GM21423 (cell line): Measurements from ENCODE around the gene RIMS3.

ENCODE experiments used
- ATAC-seq: cut with Tn5 transposase; IDR thresholded peaks from one replicate; pipeline ENCODE4 v1.9.1; 2021; ENCODE audit warnings: mild to moderate bottlenecking, moderate library complexity; ENCODE audit not compliant: unreplicated experiment

Gene RIMS3

GRCh38 chr1:40653851-40654537 is 11.5 kb downstream of the RIMS3 start:
- ATAC-seq = no peak

GRCh38 chr1:40652979-40653378 is 12.5 kb downstream of the RIMS3 start:
- no peak for ATAC-seq

DNA sequence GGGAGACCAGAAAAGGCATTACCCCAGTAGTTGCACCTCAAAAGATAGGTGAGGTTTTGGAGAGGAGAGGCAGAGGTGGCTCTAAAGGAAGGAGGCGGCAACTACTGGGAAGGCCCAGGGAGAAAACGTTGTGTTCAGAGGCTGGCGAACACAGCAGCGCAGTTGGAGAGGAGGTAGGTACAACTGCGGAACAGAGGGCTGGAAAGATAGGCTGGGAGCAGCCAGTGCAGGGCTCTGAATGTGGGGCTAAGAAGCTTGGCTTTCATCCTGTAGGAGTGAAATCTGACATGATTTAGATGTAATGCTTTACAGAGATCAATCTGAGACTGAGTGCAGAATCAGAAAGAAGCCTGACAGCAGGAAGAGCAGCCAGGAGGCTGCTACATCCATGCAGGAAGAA is 13.0 kb downstream of the RIMS3 start:
- ATAC-seq = no peak

DNA sequence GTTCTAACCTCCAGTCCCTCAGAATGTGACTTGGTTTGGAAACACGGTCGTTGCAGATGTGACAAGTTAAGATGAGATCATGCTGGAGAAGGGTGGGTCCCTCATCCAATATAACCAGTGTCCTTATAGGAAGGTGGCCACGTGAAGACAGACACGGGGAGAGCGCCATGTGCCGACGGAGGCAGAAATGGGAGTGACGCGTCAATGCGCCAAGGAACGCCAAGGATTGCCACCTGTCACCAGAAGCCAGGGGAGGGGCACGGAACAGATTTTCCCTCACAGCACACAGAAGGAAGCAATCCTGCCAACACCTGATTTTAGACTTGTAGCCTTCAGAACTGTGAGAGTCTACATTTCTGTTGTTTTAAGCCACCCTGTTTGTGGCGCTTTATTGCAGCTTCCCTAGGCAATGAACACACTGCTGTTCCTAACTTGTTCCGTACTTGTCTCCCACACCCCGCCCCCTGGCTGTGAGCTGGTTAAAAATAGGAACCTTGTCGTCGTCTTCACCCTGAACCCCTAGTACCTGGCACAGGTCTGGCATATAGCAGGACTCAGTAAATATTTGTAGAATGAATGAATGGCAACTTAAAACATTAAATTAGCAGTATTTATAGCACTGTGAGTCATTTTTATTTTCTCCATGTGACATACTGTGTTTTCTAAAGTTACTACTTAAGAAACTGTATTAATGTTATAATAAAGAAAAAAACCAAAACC is 14.2 kb downstream of the RIMS3 start:
- no peak for ATAC-seq

DNA sequence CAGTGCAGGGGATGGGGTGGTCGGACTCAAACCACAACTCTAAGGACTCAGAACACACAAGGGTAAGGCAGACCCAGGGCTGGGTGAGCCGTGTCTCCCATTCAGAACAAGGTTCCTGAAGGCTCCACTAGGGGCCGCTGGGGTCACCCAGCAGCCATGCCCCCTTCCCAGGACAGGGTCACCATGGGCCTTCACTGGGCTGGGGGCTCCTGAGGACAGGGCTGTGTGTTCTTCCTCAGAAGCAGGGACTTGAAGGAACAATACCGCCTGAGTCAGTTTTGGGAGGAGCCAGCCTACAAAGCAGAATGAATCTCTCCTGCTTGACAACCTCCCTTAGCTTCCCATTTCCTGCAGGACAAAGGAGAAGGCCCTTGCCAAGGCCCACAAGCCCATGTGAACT is 15.4 kb downstream of the RIMS3 start:
- ATAC-seq = no peak

GRCh38 chr1:40649592-40649930 is 15.9 kb downstream of the RIMS3 start:
- no peak for ATAC-seq

DNA sequence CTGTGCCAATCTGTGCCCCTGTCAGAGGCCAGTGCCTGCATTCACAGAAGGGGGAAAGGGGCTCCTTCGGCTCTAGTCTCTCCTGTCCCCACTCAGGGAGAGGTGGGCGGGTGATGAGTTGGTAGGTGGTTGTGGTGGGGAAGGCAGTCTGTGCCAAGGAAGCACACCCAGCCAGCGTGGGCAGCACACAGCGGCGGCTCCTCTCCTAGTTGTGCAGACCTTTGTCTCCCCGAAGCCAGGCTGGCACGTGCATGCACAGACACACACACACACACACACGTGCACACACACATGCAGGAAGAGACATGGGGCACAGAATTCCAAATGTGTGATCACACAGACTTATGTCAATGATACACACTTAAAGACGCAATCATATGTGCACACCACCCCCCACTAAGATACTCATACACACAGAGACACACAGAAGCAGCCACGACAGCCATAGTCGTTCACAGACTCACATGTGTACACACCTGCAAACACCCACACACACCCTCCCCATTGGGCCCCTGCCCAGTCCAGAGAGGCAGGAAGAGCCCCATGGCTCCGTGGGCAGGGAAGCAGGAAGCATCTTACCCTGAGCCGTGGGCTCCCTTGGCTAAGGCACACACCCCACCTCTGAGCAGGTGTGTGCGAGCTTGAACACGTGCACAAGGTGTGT is 16.4 kb downstream of the RIMS3 start:
- no peak for ATAC-seq

GRCh38 chr1:40648200-40648599 is 17.3 kb downstream of the RIMS3 start:
- ATAC-seq = no peak

DNA sequence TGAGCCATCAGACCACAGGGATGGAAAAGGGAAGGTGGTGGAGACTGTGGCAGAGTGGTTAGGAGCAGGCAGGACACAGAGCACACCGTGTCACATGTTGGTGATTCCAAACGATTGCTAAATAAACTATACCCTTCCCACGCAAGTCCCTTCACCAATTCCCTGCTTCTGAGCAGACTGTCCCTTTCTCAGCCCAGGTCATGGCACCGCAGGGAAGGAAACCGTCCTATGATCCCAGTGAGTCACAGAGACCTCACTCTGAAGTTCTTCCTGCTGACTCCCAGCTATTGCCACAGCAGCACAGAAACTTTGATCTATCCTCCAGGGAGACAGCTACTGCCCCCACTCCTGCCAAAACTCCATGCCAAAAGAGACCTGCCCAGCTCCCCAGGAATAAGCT is 19.2 kb downstream of the RIMS3 start:
- no peak for ATAC-seq

DNA sequence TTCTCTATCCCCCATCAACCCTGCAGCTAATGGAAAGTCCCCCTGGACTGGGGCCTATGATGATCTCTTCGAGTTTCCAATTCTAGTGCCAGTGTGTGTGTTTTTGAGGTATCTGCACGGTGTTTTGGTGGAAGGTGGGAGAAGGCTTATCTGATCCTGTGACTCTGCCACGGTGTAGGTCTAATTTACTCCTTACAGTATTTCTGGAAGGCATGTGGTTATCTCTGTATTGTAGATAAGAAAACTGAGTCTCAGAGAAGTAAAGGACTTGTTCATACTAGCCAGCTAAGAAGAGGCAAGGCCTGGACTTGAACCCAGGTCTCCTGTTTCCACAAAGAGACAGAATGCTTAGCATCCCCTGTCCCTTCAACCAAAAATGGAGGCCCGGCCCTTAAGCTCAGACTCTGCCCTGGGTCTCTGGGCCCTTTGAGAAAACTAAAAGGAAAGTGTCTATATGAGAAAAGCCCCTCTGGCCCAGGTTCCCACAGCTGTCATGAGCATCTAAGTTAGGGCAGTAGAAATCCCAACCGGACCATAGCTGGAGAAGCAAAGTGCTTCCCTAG is 20.3 kb downstream of the RIMS3 start:
- ATAC-seq = no peak

- no peak for ATAC-seq
Observed at GRCh38 chr1:40641601-40642242, 23.8 kb downstream of the RIMS3 start.

GRCh38 chr1:40640314-40641076 is 25.0 kb downstream of the RIMS3 start:
- ATAC-seq = no peak

GRCh38 chr1:40638097-40639036 is 27.1 kb downstream of the RIMS3 start:
- no peak for ATAC-seq

DNA sequence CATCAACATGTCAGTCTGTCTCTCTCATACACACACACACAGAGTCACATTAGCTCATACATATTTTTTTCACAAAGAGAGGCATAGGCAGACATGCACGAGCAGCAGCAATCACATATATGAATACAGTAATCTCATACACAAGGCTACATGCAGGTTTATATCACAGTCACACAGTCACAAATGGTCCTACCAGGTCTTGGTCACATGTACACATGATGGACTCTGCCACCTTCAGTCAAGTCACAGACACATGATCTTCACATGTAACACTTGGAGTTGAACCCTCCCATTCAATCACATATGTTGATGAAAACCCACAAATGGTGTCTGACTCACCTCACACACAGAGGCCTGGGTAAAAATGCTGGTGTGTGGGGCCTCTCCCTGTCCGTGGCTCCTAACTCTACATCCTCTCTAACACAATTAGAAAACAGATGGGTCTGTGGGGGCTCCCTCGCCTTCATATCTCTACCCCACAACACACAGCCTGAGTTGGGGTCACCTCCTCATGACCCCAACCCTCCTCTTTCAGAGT is 27.9 kb downstream of the RIMS3 start:
- no peak for ATAC-seq

GRCh38 chr1:40636777-40637176 is 28.7 kb downstream of the RIMS3 start:
- no peak for ATAC-seq

DNA sequence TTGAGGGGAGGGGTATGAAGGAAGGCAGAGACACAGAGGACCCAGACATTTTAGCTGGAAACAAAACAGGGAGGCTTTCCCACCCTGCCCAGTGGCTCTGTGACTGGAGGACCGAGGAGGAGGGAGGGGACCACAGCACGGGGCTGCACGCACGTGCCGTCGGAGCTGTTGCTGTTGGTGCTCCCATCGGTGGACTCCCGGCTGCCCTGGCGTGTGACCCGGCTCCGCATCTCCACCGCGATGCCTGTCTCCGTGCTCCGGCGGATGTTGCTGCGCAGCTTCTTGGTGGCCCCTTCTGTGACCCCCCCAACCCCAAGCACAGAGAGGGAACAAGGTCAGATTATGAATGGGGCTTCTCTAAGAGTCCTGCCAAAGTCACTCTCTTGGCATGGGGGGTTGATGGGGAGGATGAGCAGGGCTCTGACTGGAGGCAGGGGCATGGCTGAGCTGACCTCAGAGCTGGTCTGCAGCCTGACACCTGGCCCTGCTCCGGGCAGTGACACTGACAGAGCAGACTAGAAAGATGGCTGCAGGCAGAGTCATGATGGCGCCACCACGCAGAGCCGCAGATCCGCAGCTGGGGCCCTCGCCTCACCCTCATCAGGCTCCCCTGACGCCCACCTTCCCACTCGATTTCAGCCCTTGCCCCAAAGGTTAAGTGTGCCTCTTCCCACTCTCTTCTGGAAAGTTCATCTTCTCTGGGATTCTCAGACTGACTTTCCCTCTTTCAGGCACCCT is 29.6 kb downstream of the RIMS3 start:
- no peak for ATAC-seq

DNA sequence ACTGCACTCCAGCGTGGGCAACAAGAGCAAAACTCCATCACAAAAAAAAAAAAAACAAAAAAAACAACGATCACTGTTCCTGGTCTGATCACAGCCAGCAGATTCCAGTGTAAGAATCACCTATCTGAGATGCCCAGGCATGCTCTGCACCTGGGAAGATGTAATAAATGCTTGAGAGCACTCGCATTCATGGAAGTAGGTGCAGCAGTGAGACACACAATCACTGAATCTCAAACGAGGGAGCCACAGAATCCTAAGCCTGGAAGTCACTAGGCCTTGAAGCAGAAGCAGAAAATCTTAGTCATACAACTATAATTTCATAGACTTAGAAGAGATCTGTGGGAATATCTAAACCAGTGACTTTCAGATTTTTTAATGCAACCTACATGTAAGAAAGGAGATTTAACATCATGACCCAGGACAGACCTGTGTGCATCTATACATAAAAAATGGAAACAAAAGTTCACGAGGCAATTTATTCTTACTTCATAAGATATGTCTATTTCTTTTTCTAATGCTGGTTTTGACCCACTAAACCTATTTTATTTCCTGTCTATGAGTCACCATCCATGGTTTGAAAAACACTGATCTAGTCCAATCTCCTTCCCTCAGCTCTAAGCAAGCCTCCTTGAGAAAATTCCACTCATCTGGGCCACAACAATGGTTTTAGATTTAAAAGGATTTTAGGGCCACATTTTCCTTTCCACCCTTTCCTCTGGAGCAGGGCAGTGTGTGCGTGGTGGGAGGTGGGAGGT is 30.4 kb downstream of the RIMS3 start:
- ATAC-seq = no peak

- no peak for ATAC-seq
Observed at GRCh38 chr1:40633931-40634376, 31.5 kb downstream of the RIMS3 start.
